Tibial nerve (tissue), 4 donors: ENCODE data around the gene RANBP10. TPM values are rescaled to one million over a fixed set of nuclear protein-coding genes. Genes with fewer than 3 reads are reported as not detected.

Source experiments
- DNase-seq, 2 donors: peaks; one replicate each; pipeline ENCODE4 v3.0.0-alpha.2; 2019; ENCODE audit warnings: low spot score in 2 of 2
- H3K27ac ChIP-seq, 4 donors: fragments of 200-600 bp; sonication (generic) in 3 of 4; one replicate each; pipeline ENCODE4 v1.5.1; 2017 to 2019; ENCODE audit warnings: mild to moderate bottlenecking in 1 of 4
- H3K27me3 ChIP-seq, 2 donors: fragments of 200-600 bp; sonication (generic) in 1 of 2; one replicate each; pipeline versions ENCODE4 v1.5.1 to v1.6.0; 2017 to 2019
- H3K36me3 ChIP-seq, 3 donors: fragments of 200-600 bp; sonication (generic); one replicate each; pipeline ENCODE4 v1.5.1; 2018 to 2019
- H3K4me1 ChIP-seq, 4 donors: fragments of 200-600 bp; sonication (generic) in 3 of 4; one replicate each; pipeline ENCODE4 v1.5.1; 2017 to 2019
- H3K4me3 ChIP-seq, 4 donors: fragments of 200-600 bp; sonication (generic) in 3 of 4; one replicate each; pipeline ENCODE4 v1.5.1; 2017 to 2019; ENCODE audit warnings: mild to moderate bottlenecking in 1 of 4, moderate library complexity in 1 of 4
- H3K9me3 ChIP-seq, 4 donors: fragments of 200-600 bp; sonication (generic) in 3 of 4; one replicate each; pipeline ENCODE4 v1.5.1; 2017 to 2019
- EP300 ChIP-seq, 2 donors: sonication (generic); formaldehyde crosslinking; IDR thresholded peaks; one replicate each; pipeline ENCODE4 v1.6.1; 2017; ENCODE audit warnings: antibody characterized with exemption in 2 of 2, mild to moderate bottlenecking in 1 of 2
- POLR2A ChIP-seq, 2 donors: fragments of 450-650 bp; IDR thresholded peaks; one replicate each; pipeline ENCODE4 v1.6.1; 2017; ENCODE audit warnings: antibody characterized with exemption in 2 of 2, mild to moderate bottlenecking in 2 of 2, moderate library complexity in 2 of 2
- WGBS, 2 donors: methylation state at CpG; one replicate each; pipeline ENCODE4 v1.1.5; 2018; 5-methylcytosine and 5-hydroxymethylcytosine counted together
- total RNA-seq, 4 donors: library from RNA; depleted of rRNA; stranded (reverse); fragments of >200 nt; gene quantifications; one replicate each; pipeline ENCODE4 v1.1.0, GENCODE V29; 2016
- TF ChIP-seq, protein P1 (sequence below), 5 experiments: fragments of 200-600 bp in 3 of 5; fragments of 450-650 bp in 2 of 5; sonication (generic) in 3 of 5; IDR thresholded peaks; one replicate each; pipeline ENCODE4 v1.5.1; 2016 to 2019; ENCODE audit warnings: antibody characterized with exemption in 5 of 5, mild to moderate bottlenecking in 3 of 5, moderate library complexity in 2 of 5

RANBP10 gene
- total RNA-seq, 4 donors from 2014 or later, result 8.1 to 19.5 (median 12.0) TPM

- no peak for DNase-seq
- Histone ChIP-seq H3K27me3 (no peaks in the 10 kb centered on the region), H3K27ac (no peak overlapping the region), H3K9me3 (no peaks in the 10 kb centered on the region), H3K36me3 (peaks cover 0 to 51% (median 0%) of the 10 kb centered on the region in 3 donors), H3K4me1 (no peaks in the 10 kb centered on the region), H3K4me3 (no peak overlapping the region)
- WGBS, 2 donors, result 90 to 96% methylated on average over 5 of the region's 5 CpGs
- TF ChIP-seq POLR2A (IDR thresholded peaks at IDR 0.05) (no peak), EP300 (IDR thresholded peaks at IDR 0.05) (no peak)
- TF ChIP-seq, protein P1, sequence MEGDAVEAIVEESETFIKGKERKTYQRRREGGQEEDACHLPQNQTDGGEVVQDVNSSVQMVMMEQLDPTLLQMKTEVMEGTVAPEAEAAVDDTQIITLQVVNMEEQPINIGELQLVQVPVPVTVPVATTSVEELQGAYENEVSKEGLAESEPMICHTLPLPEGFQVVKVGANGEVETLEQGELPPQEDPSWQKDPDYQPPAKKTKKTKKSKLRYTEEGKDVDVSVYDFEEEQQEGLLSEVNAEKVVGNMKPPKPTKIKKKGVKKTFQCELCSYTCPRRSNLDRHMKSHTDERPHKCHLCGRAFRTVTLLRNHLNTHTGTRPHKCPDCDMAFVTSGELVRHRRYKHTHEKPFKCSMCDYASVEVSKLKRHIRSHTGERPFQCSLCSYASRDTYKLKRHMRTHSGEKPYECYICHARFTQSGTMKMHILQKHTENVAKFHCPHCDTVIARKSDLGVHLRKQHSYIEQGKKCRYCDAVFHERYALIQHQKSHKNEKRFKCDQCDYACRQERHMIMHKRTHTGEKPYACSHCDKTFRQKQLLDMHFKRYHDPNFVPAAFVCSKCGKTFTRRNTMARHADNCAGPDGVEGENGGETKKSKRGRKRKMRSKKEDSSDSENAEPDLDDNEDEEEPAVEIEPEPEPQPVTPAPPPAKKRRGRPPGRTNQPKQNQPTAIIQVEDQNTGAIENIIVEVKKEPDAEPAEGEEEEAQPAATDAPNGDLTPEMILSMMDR (IDR thresholded peaks at IDR 0.05), result no peak
Measured at GRCh38 chr16:67763066-67763465, 43.3 kb downstream of the RANBP10 start.

DNA sequence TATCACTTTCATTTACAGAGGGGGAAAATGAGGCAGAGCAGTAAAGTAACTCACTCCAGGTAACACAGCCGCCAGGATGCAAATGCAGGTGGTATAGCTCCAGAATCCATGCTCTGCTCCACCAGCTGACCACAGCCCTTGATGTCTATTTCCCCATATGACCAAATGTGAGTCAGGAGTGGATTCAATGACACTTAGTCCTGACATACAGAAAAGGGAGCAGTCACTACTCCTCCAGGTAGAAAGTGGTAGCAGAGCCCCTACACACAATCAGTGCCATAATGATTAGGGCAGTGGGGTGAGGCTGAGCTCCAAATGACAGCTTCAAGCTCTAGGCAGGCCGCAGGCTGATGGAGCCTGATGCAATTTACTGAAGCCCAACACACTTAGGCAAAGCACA, 44.0 kb downstream of the RANBP10 start:
- H3K9me3 ChIP-seq, result no peaks in the 10 kb centered on the region
- H3K36me3 ChIP-seq, result peaks cover 0 to 57% (median 0%) of the 10 kb centered on the region in 3 donors
- no peaks in the 10 kb centered on the region for H3K27me3 ChIP-seq
- TF ChIP-seq, protein P1 (IDR thresholded peaks at IDR 0.05), result no peak
- TF ChIP-seq EP300 (IDR thresholded peaks at IDR 0.05) (no peak), POLR2A (IDR thresholded peaks at IDR 0.05) (no peak)
- no peaks in the 10 kb centered on the region for H3K4me1 ChIP-seq
- no peak overlapping the region for H3K4me3 ChIP-seq
- WGBS, 2 donors, result 93 to 100% methylated on average over 2 of the region's 2 CpGs
- DNase-seq, result no peak
- no peak overlapping the region for H3K27ac ChIP-seq

DNA sequence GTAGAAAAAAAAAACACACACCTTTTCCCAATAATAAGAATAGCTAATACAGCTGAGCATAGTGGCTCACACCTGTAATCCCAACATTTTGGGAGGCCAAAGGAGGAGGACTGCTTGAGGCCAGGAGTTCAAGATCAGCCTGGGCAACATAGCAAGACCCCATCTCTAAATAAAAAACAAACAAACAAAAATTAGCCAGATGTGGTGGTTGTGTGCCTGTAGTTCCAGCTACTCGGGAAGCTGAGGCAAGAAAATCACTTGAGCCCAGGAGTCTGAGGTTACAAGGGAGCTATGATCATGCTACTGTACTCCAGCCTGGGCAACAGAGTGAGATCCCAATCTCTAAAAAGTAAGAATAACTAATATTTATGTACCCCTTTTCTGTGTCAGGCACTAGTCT, 44.4 kb downstream of the RANBP10 start:
- 95 to 100% methylated on average over 1 of the region's 1 CpG for WGBS, 2 donors
- Histone ChIP-seq H3K4me3 (no peak overlapping the region), H3K9me3 (no peaks in the 10 kb centered on the region), H3K27ac (no peak overlapping the region), H3K4me1 (no peaks in the 10 kb centered on the region), H3K36me3 (peaks cover 0 to 61% (median 0%) of the 10 kb centered on the region in 3 donors), H3K27me3 (no peaks in the 10 kb centered on the region)
- DNase-seq, result no peak
- TF ChIP-seq, protein P1 (IDR thresholded peaks at IDR 0.05), result no peak
- TF ChIP-seq EP300 (IDR thresholded peaks at IDR 0.05), result no peak
- no peak for TF ChIP-seq POLR2A (IDR thresholded peaks at IDR 0.05)

- TF ChIP-seq EP300 (IDR thresholded peaks at IDR 0.05) (no peak), POLR2A (IDR thresholded peaks at IDR 0.05) (no peak)
- TF ChIP-seq, protein P1 (IDR thresholded peaks at IDR 0.05), result no peak
- H3K27ac ChIP-seq, result no peak overlapping the region
- DNase-seq, result no peak
- H3K4me1 ChIP-seq, result no peaks in the 10 kb centered on the region
- no peak overlapping the region for H3K4me3 ChIP-seq
- WGBS, 2 donors, result 89 to 90% methylated on average over 4 of the region's 4 CpGs
- no peaks in the 10 kb centered on the region for H3K27me3 ChIP-seq
- H3K9me3 ChIP-seq, result no peaks in the 10 kb centered on the region
- peaks cover 0 to 51% (median 0%) of the 10 kb centered on the region in 3 donors for H3K36me3 ChIP-seq
Measured at GRCh38 chr16:67760956-67761230, 45.5 kb downstream of the RANBP10 start.

DNA sequence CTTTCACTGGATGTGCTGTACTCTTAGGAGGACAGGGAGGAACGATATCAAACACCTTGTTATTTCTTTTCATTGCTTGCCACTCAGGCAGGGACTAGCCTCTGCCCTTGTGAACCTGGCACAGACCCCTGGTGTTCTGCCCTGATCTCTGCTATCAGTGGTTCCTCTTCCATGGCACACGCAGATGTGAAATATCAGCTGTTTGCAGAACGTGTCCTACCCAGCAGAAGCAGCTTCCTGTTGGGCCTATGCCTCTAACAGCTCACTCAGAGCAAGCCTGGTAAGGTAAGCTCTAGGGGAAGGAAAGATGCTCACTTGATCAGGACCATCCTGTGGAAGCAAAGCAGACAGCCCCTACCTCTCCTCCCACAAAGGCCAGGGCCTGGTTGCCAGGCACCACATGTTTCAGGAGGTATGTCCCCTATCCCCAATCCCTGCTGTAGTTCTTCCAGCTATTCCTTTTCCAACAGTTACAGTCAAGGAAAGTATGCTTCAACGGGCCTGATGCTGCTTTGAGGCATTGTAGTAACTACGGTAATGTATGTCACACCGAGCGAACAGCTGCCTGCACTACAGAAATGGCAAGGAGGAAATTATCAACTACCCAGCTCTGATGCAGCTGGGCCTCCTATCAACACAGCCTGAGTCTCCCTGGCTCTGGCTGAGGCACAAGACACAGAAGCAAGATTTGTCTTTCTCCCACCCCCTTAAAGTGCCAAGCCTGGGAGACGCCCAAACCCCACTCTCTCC, 46.0 kb downstream of the RANBP10 start:
- no peak for TF ChIP-seq EP300 (IDR thresholded peaks at IDR 0.05)
- TF ChIP-seq, protein P1 (IDR thresholded peaks at IDR 0.05), result no peak
- no peak for TF ChIP-seq POLR2A (IDR thresholded peaks at IDR 0.05)
- Histone ChIP-seq H3K36me3 (peaks cover 0 to 47% (median 0%) of the 10 kb centered on the region in 3 donors), H3K27ac (no peak overlapping the region), H3K9me3 (no peaks in the 10 kb centered on the region), H3K4me1 (no peaks in the 10 kb centered on the region), H3K27me3 (no peaks in the 10 kb centered on the region), H3K4me3 (no peak overlapping the region)
- WGBS, 2 donors, result 77 to 80% methylated on average over 8 of the region's 8 CpGs
- DNase-seq, result no peak
